GM19455 (cell line): Measurements from ENCODE around the gene SHISA2.
"Not testable (repeated sequence)": the region's sequence is repeated elsewhere in the genome, so short reads cannot be mapped to it uniquely, and the experiment has no call there.

Experiments used
- ATAC-seq: cut with Tn5 transposase; IDR thresholded peaks from one replicate; pipeline ENCODE4 v1.9.1; 2021; ENCODE audit not compliant: unreplicated experiment

The SHISA2 gene

DNA sequence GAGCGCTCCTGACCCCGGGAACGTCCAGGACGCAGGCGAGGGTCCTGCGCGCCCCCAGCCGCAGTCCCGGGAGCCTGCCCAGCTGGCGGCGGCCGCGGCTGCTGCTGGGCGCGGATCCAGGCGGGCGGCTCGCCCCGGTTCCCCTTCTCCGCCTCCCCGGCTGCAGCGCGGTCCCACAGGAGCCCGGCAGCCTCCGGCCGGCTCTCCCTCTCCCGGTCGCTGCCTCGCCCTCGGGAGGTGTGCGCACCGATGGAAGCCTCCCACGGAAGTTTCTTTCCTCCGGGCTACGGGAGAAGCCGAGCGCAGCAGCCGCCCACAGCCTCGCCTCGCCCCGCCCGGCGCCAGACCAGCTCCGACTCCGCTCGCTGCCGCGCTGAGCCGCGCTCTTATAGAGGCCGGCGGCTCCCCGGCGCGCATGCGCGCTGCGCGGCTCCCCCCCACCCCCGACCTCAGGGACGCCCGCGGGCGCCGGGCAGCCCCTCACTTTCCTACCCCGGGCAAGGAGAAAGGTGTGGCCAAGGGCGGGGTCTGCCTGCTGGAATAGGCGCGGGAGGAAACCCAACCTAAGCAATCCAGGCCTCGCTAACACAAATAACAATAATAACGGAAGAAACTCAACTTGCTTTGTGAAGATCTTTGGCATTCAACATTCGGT, at the start of gene SHISA2:
Gene SHISA2 (minus strand): TSS at position 360 of the 655 bp plus-strand sequence. CDS start 1,041 bp downstream, outside the sequence.
- ATAC-seq, result no peak

DNA sequence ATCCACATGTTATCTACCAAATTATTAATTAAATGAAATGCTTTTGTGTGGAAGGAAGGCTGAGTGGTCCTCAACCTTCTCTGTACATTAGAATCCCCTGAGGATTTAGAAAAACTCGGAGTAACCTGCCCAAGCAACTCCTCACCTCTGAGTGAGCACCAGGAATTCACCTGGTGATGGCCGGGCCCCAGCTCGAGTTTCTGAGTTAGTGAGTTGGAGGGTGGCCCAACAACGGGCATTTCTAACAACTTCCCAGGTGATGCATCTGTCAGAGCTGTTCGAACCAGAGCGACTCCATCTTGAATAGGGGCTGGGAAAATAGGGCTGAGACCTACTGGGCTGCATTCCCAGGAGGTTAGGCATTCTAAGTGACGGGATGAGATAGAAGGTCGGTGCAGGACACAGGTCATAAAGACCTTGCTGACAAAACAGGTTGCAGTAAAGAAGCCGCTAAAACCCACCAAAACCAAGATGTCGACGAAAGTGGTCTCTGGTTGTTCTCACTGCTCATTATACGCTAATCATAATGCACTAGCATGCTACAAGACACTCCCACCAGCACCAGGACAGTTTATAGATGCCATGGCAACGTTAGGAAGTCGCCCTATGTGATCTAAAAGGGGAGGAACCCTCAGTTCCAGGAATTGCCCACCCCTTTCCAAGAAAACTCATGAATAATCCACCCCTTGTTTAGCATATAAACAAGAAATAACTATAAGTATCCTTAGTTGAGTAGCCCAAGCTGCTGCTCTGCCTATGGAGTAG, 44.2 kb upstream of the SHISA2 start:
- no peak for ATAC-seq

DNA sequence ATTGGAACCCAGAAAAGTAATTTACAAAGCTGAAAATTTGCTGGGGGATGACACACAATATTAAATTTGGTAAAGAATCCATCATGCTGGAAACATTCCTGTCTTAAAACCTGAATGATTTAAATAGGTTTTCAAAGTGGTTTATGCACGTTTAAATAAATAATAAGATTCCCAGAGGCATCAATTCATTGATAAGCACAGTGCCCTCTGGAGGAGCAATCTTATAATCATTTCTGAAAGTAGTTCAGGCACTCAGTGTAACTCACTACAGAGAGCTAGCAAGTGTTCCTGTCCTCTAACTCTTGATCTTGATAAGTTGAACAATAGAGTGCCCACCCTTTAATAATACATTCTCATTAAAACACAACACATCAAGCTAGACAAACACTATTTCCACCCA, 43.5 kb upstream of the SHISA2 start:
- ATAC-seq, result no peak

DNA sequence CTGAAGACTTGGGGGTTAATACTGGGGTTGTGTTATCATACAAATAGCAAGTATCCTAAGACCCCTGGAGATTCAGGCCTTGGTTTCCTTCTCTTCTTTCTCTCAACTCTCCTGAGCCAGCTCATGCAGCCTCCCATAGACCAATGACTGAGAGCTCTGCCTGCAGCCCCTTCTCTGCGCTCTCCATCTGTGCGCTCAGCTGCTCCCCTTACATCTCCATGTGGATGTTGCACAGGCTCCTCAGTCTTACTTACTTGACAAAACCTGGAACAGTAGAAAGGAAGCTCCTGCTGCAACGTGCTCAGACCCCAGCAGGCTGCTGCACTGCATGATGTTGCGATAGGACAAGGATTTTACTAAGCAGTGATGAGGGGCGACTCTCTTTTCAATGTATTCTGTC, 25.0 kb upstream of the SHISA2 start:
- ATAC-seq, result not testable (repeated sequence)

DNA sequence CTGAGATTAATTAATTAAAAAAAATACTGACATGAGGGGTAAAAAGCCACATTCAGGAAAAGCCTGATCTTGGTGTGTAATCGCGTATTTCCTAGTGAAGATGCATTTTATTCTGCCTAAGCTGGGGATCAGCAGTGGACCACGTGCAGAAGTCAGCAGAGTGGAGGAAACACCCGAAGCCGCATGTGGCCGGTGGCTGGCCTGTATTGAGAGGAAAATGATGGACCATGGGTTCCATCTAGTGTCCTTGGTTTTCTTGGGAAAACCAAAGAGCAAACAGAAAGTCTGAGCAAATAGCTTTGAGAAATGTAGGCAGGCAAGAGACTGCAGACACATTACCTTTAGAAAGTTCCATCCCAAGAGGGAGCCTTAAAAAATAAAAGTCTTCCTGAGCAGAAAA, 23.7 kb upstream of the SHISA2 start:
- no peak for ATAC-seq

DNA sequence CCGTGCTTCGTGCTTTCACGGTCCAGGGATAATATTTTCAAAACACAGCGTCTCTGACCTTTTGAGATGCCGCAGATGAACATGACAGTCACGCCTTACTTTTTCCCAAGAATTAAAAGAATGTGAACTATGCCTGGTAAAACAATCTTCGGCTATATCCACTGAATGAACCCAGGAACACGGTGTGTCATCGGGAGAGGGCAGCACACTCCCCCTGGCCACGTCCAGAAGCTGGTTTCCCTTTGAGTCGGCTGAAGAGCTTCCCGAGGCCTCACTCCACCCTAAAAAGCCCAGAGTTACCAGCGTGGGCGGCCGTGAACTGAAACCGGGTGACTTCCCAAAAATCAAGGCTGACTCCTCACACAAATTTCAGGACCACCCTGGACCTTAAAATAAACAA, 22.9 kb upstream of the SHISA2 start:
- ATAC-seq, result no peak

DNA sequence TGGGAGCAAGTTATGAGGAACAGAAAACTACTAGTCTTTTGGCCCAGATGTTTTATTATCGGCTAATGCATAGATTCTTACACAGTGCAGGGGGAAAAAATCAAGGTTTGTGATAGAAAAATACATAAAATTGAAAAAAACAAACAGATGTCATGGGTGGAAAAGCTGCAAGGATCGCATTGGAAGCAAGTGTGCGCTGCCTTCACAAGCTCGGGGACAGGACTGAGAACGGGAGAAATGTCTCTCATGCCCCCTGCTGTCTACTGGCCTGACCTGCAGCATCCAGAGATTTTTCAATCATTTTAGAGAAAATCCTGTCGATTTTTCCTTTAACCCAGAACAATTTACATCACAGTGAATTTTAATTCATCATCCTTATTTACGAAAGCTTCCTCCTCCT, 20.5 kb upstream of the SHISA2 start:
- ATAC-seq, result not testable (repeated sequence)

DNA sequence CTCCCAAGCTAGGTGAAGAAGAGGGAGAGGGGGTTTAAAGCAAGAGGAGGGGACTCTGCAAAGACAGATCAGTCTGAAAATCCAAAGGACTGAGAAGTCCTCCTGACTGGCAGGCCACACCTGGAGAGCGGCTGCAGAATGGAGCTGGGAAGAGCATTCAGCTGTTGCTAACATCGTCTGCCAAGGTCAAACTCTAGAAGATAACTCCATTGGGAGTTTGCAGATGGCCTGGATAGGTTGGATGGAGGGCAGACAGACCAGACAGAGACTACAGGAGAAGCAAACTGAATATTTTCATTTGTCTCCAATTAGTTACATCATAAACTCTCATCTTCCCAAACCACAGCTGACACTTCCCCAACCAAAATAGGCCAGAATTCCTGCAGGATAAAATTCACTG, 19.9 kb upstream of the SHISA2 start:
- no peak for ATAC-seq

DNA sequence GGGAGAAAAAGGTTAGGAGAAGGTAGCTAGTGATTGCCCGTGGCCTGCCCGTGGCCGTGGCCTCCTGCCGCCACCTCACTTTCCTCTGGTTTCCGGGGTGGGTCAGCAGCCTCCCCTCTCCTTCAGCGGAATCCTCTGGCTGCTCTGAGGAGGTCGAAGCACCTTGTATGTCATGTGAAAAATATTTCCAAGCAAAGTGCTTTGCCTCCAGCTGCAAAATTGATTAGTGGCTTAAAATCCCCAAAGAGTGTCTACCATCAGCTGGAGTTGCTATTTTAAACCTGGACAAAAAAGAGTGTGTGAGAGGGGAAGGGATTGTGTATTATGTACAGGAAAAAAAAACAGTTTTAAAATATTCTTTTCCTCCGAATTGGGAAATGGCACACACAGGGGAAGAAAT, 17.8 kb upstream of the SHISA2 start:
- ATAC-seq, result not testable (repeated sequence)

DNA sequence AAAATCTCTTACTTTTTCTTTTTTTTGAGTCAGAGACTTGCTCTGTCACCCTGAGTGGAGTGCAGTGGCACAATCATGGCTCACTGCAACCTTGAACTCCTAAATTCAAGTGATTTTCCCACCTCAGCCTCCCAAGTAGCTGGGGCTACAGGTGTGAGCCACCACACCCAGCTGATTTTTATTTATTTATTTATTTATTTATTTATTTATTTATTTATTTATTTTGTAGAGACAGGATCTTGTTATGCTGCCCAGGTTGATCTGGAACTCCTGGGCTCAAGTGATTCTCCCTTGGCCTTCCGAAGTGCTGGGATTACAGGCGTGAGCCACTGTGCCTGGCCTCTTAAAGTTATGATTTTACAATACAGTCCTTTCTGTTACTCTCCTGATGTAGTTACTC, 16.6 kb upstream of the SHISA2 start:
- not testable (repeated sequence) for ATAC-seq

DNA sequence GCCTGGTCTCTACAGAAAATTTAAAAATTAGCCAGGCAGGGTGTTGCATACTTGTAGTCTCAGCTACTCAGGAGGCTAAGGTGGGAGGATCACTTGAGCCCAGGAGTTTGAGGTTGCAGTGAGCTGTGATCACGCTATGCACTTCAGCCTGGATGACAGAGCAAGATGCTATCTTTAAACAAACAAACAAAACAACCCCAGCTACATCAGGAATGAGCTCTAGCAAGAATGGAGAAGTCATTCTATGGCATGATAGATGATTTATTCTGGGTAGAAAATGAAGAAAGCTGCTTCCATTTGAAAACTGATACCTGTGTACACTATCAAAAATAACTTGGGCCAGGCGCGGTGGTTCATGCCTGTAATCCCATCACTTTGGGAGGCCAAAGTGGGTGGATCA, 15.8 kb upstream of the SHISA2 start:
- no peak for ATAC-seq

DNA sequence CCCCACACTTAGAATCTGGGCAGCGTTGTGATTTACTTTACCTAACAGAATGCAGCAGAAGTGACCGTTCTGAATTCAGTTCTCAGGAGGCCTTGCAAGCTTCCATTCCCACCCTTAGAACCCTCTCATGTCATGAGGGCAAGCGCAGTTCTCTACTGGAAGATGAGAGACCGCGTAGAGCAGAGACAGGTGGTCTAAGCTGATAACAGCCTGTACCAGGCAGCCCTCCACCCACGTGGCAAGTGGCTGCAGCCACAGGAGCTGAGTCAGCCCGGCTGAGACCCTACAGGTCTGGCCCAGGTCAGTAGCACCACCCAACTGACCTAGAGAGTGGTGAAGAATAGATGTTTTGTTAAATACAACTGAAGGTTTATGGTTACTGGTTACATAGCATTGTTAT, 14.7 kb upstream of the SHISA2 start:
- not testable (repeated sequence) for ATAC-seq

DNA sequence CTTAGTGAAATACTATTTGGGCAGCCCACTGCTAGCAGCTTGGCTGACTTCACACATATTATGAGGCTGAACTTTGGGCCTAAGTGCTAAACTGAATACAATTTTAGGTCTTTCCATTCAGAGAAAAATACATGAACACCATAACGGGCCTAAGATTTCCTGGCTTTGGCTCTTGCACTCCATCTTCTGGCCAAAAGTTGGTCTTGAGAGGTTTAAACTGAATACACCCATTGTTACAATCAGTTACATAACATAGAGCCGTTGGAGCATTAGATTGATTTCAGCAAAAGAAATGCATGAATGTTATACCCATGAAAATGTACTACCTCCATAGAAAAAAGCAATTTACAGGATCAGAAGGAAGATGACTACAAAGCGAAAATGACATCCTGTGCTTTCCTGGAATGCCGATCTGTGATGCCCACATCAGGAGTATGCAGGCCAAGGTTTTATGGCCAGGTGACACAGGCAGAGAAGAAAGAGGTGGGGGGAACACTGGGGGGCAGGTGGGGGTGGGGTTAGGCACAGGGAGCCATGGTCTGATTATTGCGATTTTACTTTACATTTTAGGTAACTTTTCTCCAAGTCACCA, 11.1 kb upstream of the SHISA2 start:
- no peak for ATAC-seq

DNA sequence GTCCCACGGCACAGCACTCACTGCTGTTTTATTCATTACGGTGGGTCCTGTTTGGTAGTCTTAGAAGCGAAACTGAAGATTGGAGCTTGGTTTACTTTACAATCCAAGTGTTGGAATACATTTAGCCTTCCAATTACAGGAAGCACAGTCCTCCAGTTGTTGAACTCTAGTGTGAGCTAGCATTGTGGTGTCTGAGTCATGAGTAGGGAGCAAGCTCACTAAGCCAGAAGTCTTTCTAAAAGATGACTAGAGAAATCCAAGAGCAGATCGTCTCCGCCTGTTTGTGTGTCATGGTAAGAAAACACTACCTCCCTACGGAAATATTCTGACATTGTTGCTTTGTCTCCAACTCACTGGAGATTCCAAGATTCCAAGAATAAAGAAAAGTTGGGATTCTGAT, 10.1 kb upstream of the SHISA2 start:
- no peak for ATAC-seq

DNA sequence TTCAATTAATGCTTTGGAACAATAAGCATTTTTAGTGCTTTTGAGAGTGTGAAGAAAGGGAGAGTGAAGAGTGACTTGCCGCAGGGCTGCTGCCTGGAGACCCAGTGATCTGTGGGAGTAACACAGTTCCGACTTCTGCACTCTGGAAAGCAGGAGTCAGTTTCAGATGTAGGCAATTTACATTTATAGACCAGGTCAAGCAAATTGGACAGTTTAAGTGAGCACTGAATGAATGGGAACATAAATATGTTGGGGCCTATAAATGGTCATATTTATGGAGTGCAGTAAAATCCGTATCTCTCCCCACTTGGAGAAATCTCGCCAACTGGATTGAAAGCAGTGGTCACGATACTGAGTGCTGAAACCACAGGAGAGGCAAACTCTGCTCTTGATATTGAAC, 9.4 kb upstream of the SHISA2 start:
- ATAC-seq, result no peak

DNA sequence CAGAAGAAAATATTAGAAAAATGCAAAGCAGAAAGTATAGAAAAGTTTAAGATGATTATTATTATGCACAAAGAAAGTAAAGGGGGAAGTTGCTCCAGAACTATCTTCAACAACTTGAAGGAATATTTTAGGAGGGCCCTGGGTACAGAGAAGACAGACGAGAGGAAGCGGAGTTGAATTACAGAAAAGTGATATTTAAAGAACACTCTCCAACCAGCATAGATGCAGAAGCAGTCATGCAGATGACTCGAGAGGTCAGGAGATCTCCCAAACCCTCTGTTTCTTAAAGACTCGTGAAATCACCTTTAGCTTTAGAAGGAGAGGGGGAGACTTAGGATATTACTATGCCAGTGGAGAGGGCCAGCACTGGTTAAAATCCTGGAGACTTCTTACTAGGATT, 8.5 kb upstream of the SHISA2 start:
- no peak for ATAC-seq

DNA sequence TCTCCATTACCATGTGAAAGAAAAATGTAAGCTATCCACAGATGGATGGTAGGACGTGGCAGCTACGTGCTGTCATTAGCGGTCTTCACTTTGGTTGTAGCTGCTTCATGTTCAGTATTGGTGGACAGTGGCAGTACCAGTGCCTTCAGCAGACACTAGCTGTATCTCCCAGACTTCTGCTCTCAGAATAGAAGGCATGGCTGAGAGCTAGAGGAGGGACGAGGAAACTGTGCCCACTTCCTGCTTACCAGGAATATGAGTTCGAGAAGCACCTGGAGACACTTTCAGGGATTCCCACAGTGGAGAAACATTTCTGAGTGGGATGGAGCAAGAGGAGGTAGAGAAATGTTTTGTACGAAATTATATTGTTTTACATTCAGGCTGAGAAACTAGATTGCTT, 6.9 kb upstream of the SHISA2 start:
- ATAC-seq, result no peak

DNA sequence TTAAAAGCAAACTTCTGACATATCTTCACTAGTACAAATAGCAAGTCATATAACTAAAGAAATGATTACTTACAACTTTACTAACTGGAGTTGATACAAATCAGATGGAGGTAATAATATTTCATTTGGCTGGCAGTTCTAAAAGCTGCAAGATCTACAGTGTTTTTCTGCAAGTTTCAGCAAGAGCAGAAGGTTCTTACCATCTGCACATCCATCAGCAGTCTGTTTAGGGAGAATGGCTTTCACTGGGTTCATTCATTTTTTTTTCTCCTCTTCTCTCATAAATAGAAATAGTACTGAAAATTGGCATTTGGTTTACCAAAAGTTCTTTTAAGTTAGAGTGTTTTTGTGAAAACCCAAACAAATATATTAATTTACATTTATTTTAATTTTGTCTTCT, 3.1 kb upstream of the SHISA2 start:
- ATAC-seq, result no peak

DNA sequence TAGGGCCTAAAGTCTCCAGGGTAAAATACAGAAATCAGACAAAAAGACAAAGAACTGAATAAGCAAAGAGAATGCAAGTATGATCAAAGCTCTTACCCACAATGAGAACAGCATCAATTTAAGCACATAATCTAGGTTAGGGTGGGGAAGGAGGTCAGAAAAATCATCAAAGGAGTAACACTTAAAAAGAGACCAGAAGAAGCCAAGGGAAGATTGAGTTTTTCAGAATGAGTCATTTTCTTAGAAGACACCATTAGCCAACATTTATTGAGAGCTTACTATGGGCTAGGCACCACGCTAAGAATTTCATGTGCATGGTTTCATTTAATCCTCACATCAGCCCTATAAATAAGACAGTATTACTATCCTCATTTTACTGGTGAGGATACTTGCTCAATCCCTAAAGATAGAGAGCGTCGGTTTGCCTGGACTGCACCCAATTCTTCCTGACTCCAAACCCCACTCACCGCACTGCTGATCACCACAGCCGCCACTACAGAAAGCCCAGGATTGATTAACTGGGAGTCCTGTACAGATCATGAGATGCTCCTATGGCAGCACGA, 1.7 kb upstream of the SHISA2 start:
- no peak for ATAC-seq

DNA sequence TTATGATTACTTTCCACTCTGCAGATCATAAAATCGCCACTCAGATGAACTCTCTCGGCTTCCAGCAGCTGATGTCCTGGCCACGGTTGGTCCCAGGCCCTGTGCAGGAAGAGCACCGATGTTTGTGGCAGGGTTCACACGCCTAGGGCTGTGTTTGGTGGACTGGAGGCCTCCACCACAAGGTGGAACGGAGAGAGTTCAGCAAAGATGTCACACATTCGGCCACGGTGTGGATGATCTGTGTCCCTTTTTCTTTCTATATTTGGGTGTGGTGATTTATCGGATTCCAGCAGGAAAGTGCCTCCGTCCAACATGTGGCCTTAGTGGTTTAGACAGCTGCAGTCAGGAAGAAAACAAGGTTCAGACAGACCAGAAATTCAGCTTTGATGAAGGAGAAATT, 521 bp upstream of the SHISA2 start:
- ATAC-seq, result no peak

DNA sequence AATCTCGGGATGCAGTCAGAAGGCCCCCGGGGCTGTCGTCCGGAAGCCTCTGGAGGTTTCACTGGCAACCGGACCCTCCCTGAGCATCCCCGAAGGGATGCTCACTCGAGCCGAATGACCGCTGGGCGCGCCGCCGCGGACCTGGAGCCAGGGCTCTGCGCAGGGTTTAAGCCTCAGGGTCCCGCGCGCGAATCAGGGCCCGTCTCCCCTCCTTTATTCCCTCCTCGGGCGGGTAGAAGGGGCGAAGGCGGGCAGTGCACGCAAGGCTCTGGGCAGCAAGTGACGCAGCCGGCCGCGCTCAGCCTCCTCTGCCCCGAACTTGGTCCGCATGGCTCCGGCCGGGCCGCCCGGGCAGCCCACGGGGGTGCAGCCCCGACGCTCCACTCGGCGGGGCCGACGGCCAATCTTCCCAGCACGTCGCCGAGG, 572 bp downstream of the SHISA2 start:
- no peak for ATAC-seq
